GM12864 (cell line): ENCODE results near the gene USF1.
"Not testable (repeated sequence)": the region's sequence is repeated elsewhere in the genome, so short reads cannot be mapped to it uniquely, and the experiment has no call there.

Experiments
- DNase-seq: peaks from one replicate; pipeline ENCODE4 v3.0.0-alpha.2; 2011; ENCODE audit warnings: low read depth
- H3K4me3 ChIP-seq: 2 replicates; pipeline ENCODE4 v1.5.1; 2011; ENCODE audit warnings: mild to moderate bottlenecking, low read depth, low read length, control low read depth
- CTCF ChIP-seq: IDR thresholded peaks from 2 replicates; pipeline ENCODE4 v1.5.1; 2011; ENCODE audit warnings: low read depth, mild to moderate bottlenecking, moderate library complexity, low read length, control low read depth, inconsistent platforms; ENCODE audit errors: missing control alignments

Gene USF1

GRCh38 chr1:161017756-161018630 lies 27.8 kb downstream of the USF1 start:
- TF ChIP-seq CTCF: no peak
- H3K4me3 ChIP-seq: no peak overlapping the region
- no peak for DNase-seq

GRCh38 chr1:161017181-161017580 lies 28.6 kb downstream of the USF1 start:
- not testable (repeated sequence) for H3K4me3 ChIP-seq, DNase-seq

GRCh38 chr1:161016683-161017082 lies 29.1 kb downstream of the USF1 start:
- not testable (repeated sequence) for H3K4me3 ChIP-seq, DNase-seq

- H3K4me3 ChIP-seq: peak overlapping the region; percentile 40
- peak; percentile 77 for DNase-seq
- TF ChIP-seq CTCF: no peak
These were observed 32.1 kb downstream of the USF1 start for GRCh38 chr1:161013488-161014230.

GRCh38 chr1:161013131-161013487 lies 32.7 kb downstream of the USF1 start:
- DNase-seq: no peak
- peak overlapping the region; percentile 40; the same call in 1 of the 2 replicates for H3K4me3 ChIP-seq
- no peak for TF ChIP-seq CTCF

GRCh38 chr1:161012420-161012819 lies 33.4 kb downstream of the USF1 start:
- DNase-seq: no peak
- no peak overlapping the region for H3K4me3 ChIP-seq
- TF ChIP-seq CTCF: no peak

GRCh38 chr1:161009602-161010211 lies 36.1 kb downstream of the USF1 start:
- no peak for DNase-seq
- no peak overlapping the region for H3K4me3 ChIP-seq
- TF ChIP-seq CTCF: no peak
